Measurements from ENCODE around the gene SKOR2.
"Not testable (repeated sequence)": the region's sequence is repeated elsewhere in the genome, so short reads cannot be mapped to it uniquely, and the experiment has no call there.

SKOR2 gene

DNA sequence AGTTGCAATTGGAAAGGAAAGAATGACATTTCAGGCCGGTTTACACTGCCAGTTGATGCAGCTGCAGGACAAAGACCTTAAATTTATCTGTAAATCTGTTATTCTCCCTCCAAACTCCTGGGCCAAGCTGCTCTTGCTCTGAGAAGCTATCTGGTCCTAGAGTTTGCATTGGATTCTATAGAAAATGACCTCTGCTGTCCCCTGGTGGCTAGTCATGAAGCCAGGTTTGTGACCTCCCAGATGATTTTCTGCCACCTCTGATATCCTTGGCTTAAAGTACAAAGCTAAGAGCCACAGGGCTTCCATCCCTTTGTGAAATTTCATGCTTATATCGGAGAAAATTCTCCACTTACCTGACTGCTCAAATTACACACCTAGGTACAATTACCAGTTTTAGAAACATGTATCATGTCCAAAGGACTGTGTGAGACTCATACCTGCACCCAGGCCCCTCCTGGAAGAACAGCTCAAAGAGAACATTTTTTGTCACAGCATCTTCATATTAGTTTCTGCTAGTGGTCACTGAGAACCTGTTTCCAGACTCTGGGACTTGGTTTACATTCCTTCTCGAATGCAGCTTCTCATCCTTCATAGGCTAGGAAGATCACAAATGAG is 46.4 kb downstream of the SKOR2 start:
- no peak overlapping the region for H3K4me3 ChIP-seq (ENCODE audit: low read length in 2 of 2)
- H3K9ac ChIP-seq (ENCODE audit: low read depth in 1 of 2, low read length in 2 of 2) = no peak overlapping the region
- no peak overlapping the region for H3K27ac ChIP-seq (ENCODE audit: low read depth in 2 of 2, low read length in 2 of 2)
- no peaks in the 10 kb centered on the region for H3K4me1 ChIP-seq (ENCODE audit: control insufficient read depth in 2 of 2, insufficient read depth in 2 of 2, low read length in 2 of 2)
- H3K36me3 ChIP-seq (ENCODE audit: control insufficient read depth in 2 of 2, insufficient read depth in 2 of 2, low read length in 2 of 2) = no peaks in the 10 kb centered on the region
- H3K27me3 ChIP-seq (ENCODE audit: control insufficient read depth in 2 of 2, insufficient read depth in 2 of 2, low read length in 2 of 2) = peaks cover 4 to 6% of the 10 kb centered on the region in 2 donors
- no peaks in the 10 kb centered on the region for H3K9me3 ChIP-seq (ENCODE audit: control insufficient read depth in 2 of 2, low read length in 2 of 2)

DNA sequence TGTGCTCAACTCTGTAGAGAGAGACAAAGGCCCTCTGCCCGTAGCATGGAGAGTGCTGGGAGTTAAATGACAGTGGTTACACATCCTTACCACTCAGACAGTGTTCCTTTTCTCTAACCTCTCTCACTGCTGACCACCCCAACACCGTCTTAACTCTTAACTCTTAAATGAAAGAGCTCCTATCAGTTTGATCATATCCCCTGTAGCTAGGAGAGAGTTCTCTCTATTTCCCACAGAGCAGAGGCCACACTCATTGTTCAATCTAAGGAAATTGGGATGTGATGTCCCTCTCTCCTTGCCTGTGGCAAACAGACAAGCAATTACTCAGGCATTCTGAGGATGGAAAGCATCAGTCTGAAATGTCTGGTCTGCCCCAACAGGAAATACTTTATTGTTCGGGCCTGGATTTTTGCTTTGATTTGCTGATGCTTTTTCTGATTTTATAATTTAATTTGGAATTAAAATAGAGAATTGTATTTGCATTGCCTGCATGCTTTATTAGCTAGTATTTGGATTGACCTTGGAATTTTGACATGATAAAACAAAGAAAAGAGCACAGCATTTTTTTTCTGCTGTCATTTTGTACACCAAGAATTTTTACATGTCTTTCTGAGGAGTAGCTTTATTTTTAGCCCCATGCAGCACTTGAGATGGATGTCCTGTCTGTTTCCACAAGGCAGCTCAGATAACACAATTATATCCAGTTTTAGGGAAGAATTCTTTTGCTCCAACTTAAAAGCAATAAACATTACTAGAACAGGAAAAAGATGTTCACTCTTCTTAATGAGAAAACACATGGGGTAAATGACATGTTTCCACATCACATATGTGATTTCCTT is 47.6 kb downstream of the SKOR2 start:
- no peak overlapping the region for H3K9ac ChIP-seq (ENCODE audit: low read depth in 1 of 2, low read length in 2 of 2)
- H3K27me3 ChIP-seq (ENCODE audit: control insufficient read depth in 2 of 2, insufficient read depth in 2 of 2, low read length in 2 of 2) = peaks cover 2 to 4% of the 10 kb centered on the region in 2 donors
- H3K36me3 ChIP-seq (ENCODE audit: control insufficient read depth in 2 of 2, insufficient read depth in 2 of 2, low read length in 2 of 2) = no peaks in the 10 kb centered on the region
- no peak overlapping the region for H3K4me3 ChIP-seq (ENCODE audit: low read length in 2 of 2)
- H3K27ac ChIP-seq (ENCODE audit: low read depth in 2 of 2, low read length in 2 of 2) = no peak overlapping the region
- no peaks in the 10 kb centered on the region for H3K4me1 ChIP-seq (ENCODE audit: control insufficient read depth in 2 of 2, insufficient read depth in 2 of 2, low read length in 2 of 2)
- no peaks in the 10 kb centered on the region for H3K9me3 ChIP-seq (ENCODE audit: control insufficient read depth in 2 of 2, low read length in 2 of 2)

DNA sequence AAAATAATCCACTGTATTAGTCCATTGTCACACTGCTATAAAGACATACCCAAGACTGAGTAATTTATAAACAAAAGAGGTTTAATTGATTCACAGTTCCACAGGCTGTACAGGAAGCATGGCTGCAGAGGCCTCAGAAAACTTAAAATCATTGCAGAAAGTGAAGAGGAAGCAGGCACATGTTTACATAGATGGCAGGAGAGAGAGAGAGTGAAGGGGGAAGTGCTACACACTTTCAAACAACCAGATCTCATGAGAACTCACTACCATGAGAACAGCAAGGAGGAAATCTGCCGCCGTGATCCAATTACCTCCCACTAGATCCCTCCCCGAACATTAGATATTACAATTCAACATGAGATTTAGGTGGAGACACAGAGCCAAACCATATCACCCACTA is 55.5 kb downstream of the SKOR2 start:
- not testable (repeated sequence) for H3K27ac ChIP-seq (ENCODE audit: low read depth in 2 of 2, low read length in 2 of 2); H3K9ac ChIP-seq (ENCODE audit: low read depth in 1 of 2, low read length in 2 of 2); H3K36me3 ChIP-seq (ENCODE audit: control insufficient read depth in 2 of 2, insufficient read depth in 2 of 2, low read length in 2 of 2); H3K27me3 ChIP-seq (ENCODE audit: control insufficient read depth in 2 of 2, insufficient read depth in 2 of 2, low read length in 2 of 2); H3K4me3 ChIP-seq (ENCODE audit: low read length in 2 of 2); H3K9me3 ChIP-seq (ENCODE audit: control insufficient read depth in 2 of 2, low read length in 2 of 2); H3K4me1 ChIP-seq (ENCODE audit: control insufficient read depth in 2 of 2, insufficient read depth in 2 of 2, low read length in 2 of 2)

DNA sequence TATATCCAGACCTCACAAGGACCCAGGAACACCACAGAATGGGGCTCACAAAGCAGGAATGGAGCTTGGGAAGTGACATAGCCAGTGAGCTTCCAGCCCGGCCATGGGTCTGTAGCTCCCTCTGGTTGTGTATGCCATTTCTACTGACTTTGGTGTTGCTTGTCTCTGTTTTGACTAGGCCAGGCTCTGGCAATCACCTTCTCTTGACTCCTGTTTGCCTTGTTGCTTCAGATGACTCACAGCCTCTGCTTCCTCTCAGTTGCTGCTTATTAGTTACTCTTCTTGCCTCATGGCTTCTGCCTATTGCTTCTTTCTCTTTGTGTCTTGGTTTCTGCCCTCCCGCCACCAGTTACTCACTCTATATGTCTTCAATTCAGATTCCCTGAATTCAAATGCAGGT is 59.5 kb downstream of the SKOR2 start:
- Histone ChIP-seq H3K36me3 (ENCODE audit: control insufficient read depth in 2 of 2, insufficient read depth in 2 of 2, low read length in 2 of 2) (no peaks in the 10 kb centered on the region), H3K9me3 (ENCODE audit: control insufficient read depth in 2 of 2, low read length in 2 of 2) (no peaks in the 10 kb centered on the region), H3K9ac (ENCODE audit: low read depth in 1 of 2, low read length in 2 of 2) (no peak overlapping the region), H3K27ac (ENCODE audit: low read depth in 2 of 2, low read length in 2 of 2) (no peak overlapping the region), H3K27me3 (ENCODE audit: control insufficient read depth in 2 of 2, insufficient read depth in 2 of 2, low read length in 2 of 2) (no peaks in the 10 kb centered on the region), H3K4me3 (ENCODE audit: low read length in 2 of 2) (no peak overlapping the region), H3K4me1 (ENCODE audit: control insufficient read depth in 2 of 2, insufficient read depth in 2 of 2, low read length in 2 of 2) (no peaks in the 10 kb centered on the region)

DNA sequence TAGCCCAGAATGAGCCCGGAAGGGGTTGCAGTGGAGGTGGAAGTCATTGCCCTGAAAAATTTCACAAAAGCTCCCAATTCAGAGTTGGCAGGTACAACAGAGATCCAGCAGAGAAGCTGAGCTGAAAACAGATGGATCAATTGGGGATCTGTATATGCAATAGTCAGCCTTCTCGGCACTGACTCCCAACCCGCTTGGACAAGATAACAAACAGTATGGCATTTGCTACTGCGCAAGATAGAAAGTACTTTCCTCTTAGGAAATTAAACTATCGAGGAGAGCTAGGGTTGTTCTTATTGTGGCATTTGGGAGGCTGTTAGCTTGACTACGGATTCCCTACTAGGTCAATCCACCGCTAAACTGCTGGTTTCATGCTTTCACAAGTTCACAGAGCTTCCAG is 63.7 kb downstream of the SKOR2 start:
- H3K9ac ChIP-seq (ENCODE audit: low read depth in 1 of 2, low read length in 2 of 2) = no peak overlapping the region
- no peak overlapping the region for H3K4me3 ChIP-seq (ENCODE audit: low read length in 2 of 2)
- H3K4me1 ChIP-seq (ENCODE audit: control insufficient read depth in 2 of 2, insufficient read depth in 2 of 2, low read length in 2 of 2) = no peaks in the 10 kb centered on the region
- no peaks in the 10 kb centered on the region for H3K9me3 ChIP-seq (ENCODE audit: control insufficient read depth in 2 of 2, low read length in 2 of 2)
- no peaks in the 10 kb centered on the region for H3K27me3 ChIP-seq (ENCODE audit: control insufficient read depth in 2 of 2, insufficient read depth in 2 of 2, low read length in 2 of 2)
- H3K36me3 ChIP-seq (ENCODE audit: control insufficient read depth in 2 of 2, insufficient read depth in 2 of 2, low read length in 2 of 2) = no peaks in the 10 kb centered on the region
- no peak overlapping the region for H3K27ac ChIP-seq (ENCODE audit: low read depth in 2 of 2, low read length in 2 of 2)

DNA sequence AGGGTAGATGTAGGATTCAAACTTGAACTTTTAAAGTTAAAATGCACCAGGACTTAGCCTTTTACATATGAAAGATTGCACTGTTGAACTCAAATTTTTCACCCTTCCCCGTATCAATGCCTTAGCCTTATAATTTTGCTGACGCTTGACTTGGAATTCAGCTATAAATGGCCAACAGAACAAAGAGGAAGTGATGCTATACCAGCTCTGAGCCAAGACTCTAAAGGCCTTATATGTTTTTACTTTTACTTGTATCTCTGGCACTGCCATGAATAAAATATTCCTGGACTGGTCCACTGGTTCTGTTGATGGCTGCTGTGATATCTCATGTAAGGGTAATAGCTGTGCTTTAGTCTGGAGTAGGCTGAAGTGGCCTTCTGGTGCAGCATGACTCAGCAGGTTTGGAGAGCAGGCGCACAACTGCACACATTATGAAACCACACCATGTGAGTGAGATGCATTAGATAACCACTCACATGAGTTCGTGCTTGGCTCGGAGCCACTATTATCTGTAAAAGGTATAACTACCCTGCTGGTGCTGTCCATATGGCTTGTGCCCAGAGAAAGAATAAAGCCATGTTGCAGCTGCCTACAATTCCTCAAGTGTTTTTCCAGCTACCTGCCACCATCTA is 66.9 kb downstream of the SKOR2 start:
- H3K27me3 ChIP-seq (ENCODE audit: control insufficient read depth in 2 of 2, insufficient read depth in 2 of 2, low read length in 2 of 2) = no peaks in the 10 kb centered on the region
- no peaks in the 10 kb centered on the region for H3K36me3 ChIP-seq (ENCODE audit: control insufficient read depth in 2 of 2, insufficient read depth in 2 of 2, low read length in 2 of 2)
- no peaks in the 10 kb centered on the region for H3K4me1 ChIP-seq (ENCODE audit: control insufficient read depth in 2 of 2, insufficient read depth in 2 of 2, low read length in 2 of 2)
- no peak overlapping the region for H3K4me3 ChIP-seq (ENCODE audit: low read length in 2 of 2)
- no peak overlapping the region for H3K27ac ChIP-seq (ENCODE audit: low read depth in 2 of 2, low read length in 2 of 2)
- H3K9ac ChIP-seq (ENCODE audit: low read depth in 1 of 2, low read length in 2 of 2) = no peak overlapping the region
- H3K9me3 ChIP-seq (ENCODE audit: control insufficient read depth in 2 of 2, low read length in 2 of 2) = no peaks in the 10 kb centered on the region

DNA sequence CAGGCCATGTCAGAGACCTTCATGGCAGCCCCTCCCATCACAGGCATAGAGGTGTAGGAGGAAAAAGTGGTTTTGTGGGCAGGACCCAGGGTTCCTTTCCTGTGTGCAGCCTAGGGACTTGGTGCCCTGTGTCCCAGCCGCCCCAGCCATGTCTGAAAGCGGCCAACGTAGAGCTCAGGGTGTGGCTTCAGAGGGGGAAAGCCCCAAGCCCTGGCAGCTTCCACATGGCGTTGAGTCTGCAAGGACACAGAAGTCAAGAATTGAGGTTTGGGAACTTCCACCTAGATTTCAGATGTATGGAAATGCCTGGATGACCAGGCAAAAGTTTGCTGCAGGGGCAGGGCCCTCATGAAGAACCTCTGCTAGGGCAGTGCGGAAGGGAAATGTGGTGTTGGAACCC is 69.3 kb downstream of the SKOR2 start:
- not testable (repeated sequence) for H3K9me3 ChIP-seq (ENCODE audit: control insufficient read depth in 2 of 2, low read length in 2 of 2); H3K27me3 ChIP-seq (ENCODE audit: control insufficient read depth in 2 of 2, insufficient read depth in 2 of 2, low read length in 2 of 2); H3K36me3 ChIP-seq (ENCODE audit: control insufficient read depth in 2 of 2, insufficient read depth in 2 of 2, low read length in 2 of 2); H3K4me1 ChIP-seq (ENCODE audit: control insufficient read depth in 2 of 2, insufficient read depth in 2 of 2, low read length in 2 of 2); H3K9ac ChIP-seq (ENCODE audit: low read depth in 1 of 2, low read length in 2 of 2); H3K4me3 ChIP-seq (ENCODE audit: low read length in 2 of 2); H3K27ac ChIP-seq (ENCODE audit: low read depth in 2 of 2, low read length in 2 of 2)

DNA sequence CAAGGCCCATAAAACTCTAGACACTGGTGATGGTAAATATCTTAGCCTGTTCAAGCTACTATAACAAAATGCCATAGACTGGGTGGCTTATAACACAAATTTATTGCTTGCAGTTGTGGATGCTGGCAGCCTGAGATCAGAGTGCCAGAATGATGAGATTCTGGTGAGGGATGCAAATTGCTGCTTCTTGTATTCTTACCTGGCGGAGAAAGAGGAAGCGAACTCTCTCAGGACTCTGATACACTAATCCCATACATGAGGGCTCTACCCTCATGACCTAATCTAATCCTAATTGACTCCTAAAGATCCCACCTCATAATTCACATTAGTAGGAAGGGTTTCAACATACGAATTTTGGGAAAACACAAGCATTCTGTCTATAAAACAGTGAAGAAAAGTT is 70.7 kb downstream of the SKOR2 start:
- no peak overlapping the region for H3K9ac ChIP-seq (ENCODE audit: low read depth in 1 of 2, low read length in 2 of 2)
- no peaks in the 10 kb centered on the region for H3K4me1 ChIP-seq (ENCODE audit: control insufficient read depth in 2 of 2, insufficient read depth in 2 of 2, low read length in 2 of 2)
- H3K27me3 ChIP-seq (ENCODE audit: control insufficient read depth in 2 of 2, insufficient read depth in 2 of 2, low read length in 2 of 2) = no peaks in the 10 kb centered on the region
- no peaks in the 10 kb centered on the region for H3K36me3 ChIP-seq (ENCODE audit: control insufficient read depth in 2 of 2, insufficient read depth in 2 of 2, low read length in 2 of 2)
- no peak overlapping the region for H3K4me3 ChIP-seq (ENCODE audit: low read length in 2 of 2)
- H3K27ac ChIP-seq (ENCODE audit: low read depth in 2 of 2, low read length in 2 of 2) = no peak overlapping the region
- H3K9me3 ChIP-seq (ENCODE audit: control insufficient read depth in 2 of 2, low read length in 2 of 2) = no peaks in the 10 kb centered on the region

DNA sequence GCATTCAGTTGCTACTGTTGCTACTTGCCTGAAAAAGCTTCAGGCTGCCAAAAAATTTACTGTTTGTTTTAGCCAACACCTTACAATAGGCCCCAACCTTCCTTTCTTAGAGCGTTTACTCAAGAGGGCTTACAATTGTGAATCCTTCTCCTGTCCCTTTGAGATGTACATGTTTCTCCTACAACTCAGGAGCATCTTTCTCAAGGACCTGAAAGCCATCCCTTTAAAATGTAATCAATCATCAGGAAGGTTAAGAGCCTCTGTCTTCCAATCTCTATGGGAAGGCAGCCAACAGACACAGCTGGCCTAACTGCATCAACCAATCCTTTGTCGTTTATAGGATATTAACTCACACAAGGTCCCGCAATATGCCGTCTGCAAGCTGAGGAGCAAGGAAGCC is 71.9 kb downstream of the SKOR2 start:
- no peak overlapping the region for H3K4me3 ChIP-seq (ENCODE audit: low read length in 2 of 2)
- H3K27me3 ChIP-seq (ENCODE audit: control insufficient read depth in 2 of 2, insufficient read depth in 2 of 2, low read length in 2 of 2) = no peaks in the 10 kb centered on the region
- H3K4me1 ChIP-seq (ENCODE audit: control insufficient read depth in 2 of 2, insufficient read depth in 2 of 2, low read length in 2 of 2) = peaks cover 0 to 7% of the 10 kb centered on the region in 2 donors
- H3K27ac ChIP-seq (ENCODE audit: low read depth in 2 of 2, low read length in 2 of 2) = no peak overlapping the region
- no peak overlapping the region for H3K9ac ChIP-seq (ENCODE audit: low read depth in 1 of 2, low read length in 2 of 2)
- H3K9me3 ChIP-seq (ENCODE audit: control insufficient read depth in 2 of 2, low read length in 2 of 2) = no peaks in the 10 kb centered on the region
- H3K36me3 ChIP-seq (ENCODE audit: control insufficient read depth in 2 of 2, insufficient read depth in 2 of 2, low read length in 2 of 2) = no peaks in the 10 kb centered on the region

DNA sequence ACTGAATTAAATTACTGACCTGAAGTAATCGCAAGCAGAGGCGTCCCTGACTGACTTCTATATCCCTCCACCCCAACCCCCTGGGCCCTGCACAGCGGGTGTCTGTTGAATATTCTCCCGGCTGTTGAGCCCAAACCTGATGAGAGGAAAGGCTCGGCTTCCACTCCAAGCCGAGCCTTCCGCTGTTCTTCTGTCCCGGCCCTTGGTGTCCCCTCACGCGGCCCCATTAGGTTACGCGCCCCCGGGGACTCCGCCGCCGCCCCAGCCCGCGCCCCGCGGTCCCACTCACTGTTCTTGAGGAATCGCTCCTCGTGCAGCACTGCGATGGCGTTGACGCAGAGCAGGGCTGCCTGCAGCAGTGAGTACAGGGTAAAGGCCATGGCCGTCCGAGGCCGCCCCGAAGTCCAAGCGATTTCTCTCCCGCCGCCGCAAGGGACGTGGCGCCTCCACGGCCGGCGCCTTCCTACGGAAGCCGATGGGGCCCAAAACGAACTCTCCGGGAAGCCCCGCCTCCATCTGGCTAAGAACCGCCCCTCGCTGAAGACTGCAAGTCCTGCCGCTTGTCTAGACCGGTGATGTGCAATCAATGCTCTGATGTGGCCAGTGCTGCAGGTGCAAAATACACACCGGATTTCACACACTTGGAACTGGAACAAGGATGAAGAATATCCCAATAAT is 75.4 kb downstream of the SKOR2 start, which contains the start of gene IER3IP1:
IER3IP1 (minus strand) TSS at position 467 of the 678 bp plus-strand sequence; CDS start at position 380, 87 bp downstream.
- Histone ChIP-seq H3K4me1 (ENCODE audit: control insufficient read depth in 2 of 2, insufficient read depth in 2 of 2, low read length in 2 of 2) (peaks cover 0 to 16% of the 10 kb centered on the region in 2 donors), H3K4me3 (ENCODE audit: low read length in 2 of 2) (peak within 1 kb of the TSS; percentile 82 to 92), H3K9ac (ENCODE audit: low read depth in 1 of 2, low read length in 2 of 2) (peak within 1 kb of the TSS; percentile 79 to 89), H3K27me3 (ENCODE audit: control insufficient read depth in 2 of 2, insufficient read depth in 2 of 2, low read length in 2 of 2) (no peaks in the 10 kb centered on the region), H3K36me3 (ENCODE audit: control insufficient read depth in 2 of 2, insufficient read depth in 2 of 2, low read length in 2 of 2) (no peaks in the 10 kb centered on the region), H3K9me3 (ENCODE audit: control insufficient read depth in 2 of 2, low read length in 2 of 2) (no peaks in the 10 kb centered on the region), H3K27ac (ENCODE audit: low read depth in 2 of 2, low read length in 2 of 2) (peak within 1 kb of the TSS; percentile 76 to 80)

Data from mucosa of rectum (tissue), 2 donors.